ENCODE results near the gene CORO7.

CORO7 gene

GRCh38 chr16:4324492-4325252, 91.7 kb downstream of the CORO7 start:
- no peaks in the 10 kb centered on the region for H3K9me3 ChIP-seq (replicated peaks in 1 of 2; ENCODE audit: control insufficient read depth in 2 of 2, insufficient read depth in 1 of 2, low read depth in 1 of 2, low read length in 2 of 2)
- H2AFZ ChIP-seq (ENCODE audit: low read length) = no peak overlapping the region
- DNase-seq (ENCODE audit: low spot score) = no peak
- peaks cover 15 to 37% of the 10 kb centered on the region in 2 donors for H3K4me1 ChIP-seq (ENCODE audit: control insufficient read depth in 2 of 2, insufficient read depth in 1 of 2, low read depth in 1 of 2, low read length in 2 of 2)
- peak overlapping the region; percentile 15 for H2AK5ac ChIP-seq (ENCODE audit: low read depth, low read length)
- no peak overlapping the region for H2BK15ac ChIP-seq (ENCODE audit: low read length)
- H4K91ac ChIP-seq (ENCODE audit: low read depth, low read length, poor library complexity) = no peak overlapping the region
- no peak overlapping the region for H2BK120ac ChIP-seq (ENCODE audit: low read depth, low read length)
- peaks cover 36% of the 10 kb centered on the region for H3K79me1 ChIP-seq (ENCODE audit: low read depth, low read length)
- H3K9ac ChIP-seq (ENCODE audit: low read depth, low read length, poor library complexity) = peak overlapping the region; percentile 38
- no peak overlapping the region for H3K4me2 ChIP-seq (ENCODE audit: insufficient read depth, low read length, poor library complexity, severe bottlenecking)
- no peak overlapping the region for H2BK12ac ChIP-seq (ENCODE audit: low read length)
- no peak overlapping the region for H3K4me3 ChIP-seq (ENCODE audit: low read length in 2 of 2)
- no peak overlapping the region for H4K8ac ChIP-seq (ENCODE audit: low read depth, low read length)
- H2BK5ac ChIP-seq (ENCODE audit: low read length) = peak overlapping the region; percentile 62
- no peaks in the 10 kb centered on the region for H3K27me3 ChIP-seq (ENCODE audit: control insufficient read depth in 3 of 3, insufficient read depth in 3 of 3, low read depth in 1 of 3, low read length in 3 of 3)
- no CpG with 5 or more reads among the region's 22 CpGs for WGBS, 2 donors (ENCODE audit: extremely low coverage in 2 of 2, insufficient read length in 2 of 2, insufficient replicate concordance in 1 of 2)
- H3K4ac ChIP-seq (ENCODE audit: low read length) = no peak overlapping the region
- no peak overlapping the region for H3K27ac ChIP-seq (replicated peaks; ENCODE audit: low read length)
- no peak overlapping the region for H3K23ac ChIP-seq (ENCODE audit: low read depth, low read length, poor library complexity)
- H3K18ac ChIP-seq (ENCODE audit: low read length) = peak overlapping the region; percentile 33
- no peak overlapping the region for H3K14ac ChIP-seq (ENCODE audit: low read length)
- no peaks in the 10 kb centered on the region for H3K36me3 ChIP-seq (replicated peaks in 1 of 2; ENCODE audit: control insufficient read depth in 2 of 2, insufficient read depth in 2 of 2, low read length in 2 of 2)

- H2BK15ac ChIP-seq (ENCODE audit: low read length) = no peak overlapping the region
- no peak overlapping the region for H4K91ac ChIP-seq (ENCODE audit: low read depth, low read length, poor library complexity)
- DNase-seq (ENCODE audit: low spot score) = no peak
- peak overlapping the region; percentile 49 for H2AK5ac ChIP-seq (ENCODE audit: low read depth, low read length)
- peaks cover 16 to 38% of the 10 kb centered on the region in 2 donors for H3K4me1 ChIP-seq (ENCODE audit: control insufficient read depth in 2 of 2, insufficient read depth in 1 of 2, low read depth in 1 of 2, low read length in 2 of 2)
- no peak overlapping the region for H3K4ac ChIP-seq (ENCODE audit: low read length)
- H3K79me1 ChIP-seq (ENCODE audit: low read depth, low read length) = peaks cover 40% of the 10 kb centered on the region
- H2BK5ac ChIP-seq (ENCODE audit: low read length) = no peak overlapping the region
- no peaks in the 10 kb centered on the region for H3K36me3 ChIP-seq (replicated peaks in 1 of 2; ENCODE audit: control insufficient read depth in 2 of 2, insufficient read depth in 2 of 2, low read length in 2 of 2)
- H2BK12ac ChIP-seq (ENCODE audit: low read length) = no peak overlapping the region
- no peaks in the 10 kb centered on the region for H3K27me3 ChIP-seq (ENCODE audit: control insufficient read depth in 3 of 3, insufficient read depth in 3 of 3, low read depth in 1 of 3, low read length in 3 of 3)
- H4K8ac ChIP-seq (ENCODE audit: low read depth, low read length) = no peak overlapping the region
- peak overlapping the region; percentile 38 for H3K9ac ChIP-seq (ENCODE audit: low read depth, low read length, poor library complexity)
- no peak overlapping the region for H2AFZ ChIP-seq (ENCODE audit: low read length)
- no peak overlapping the region for H3K14ac ChIP-seq (ENCODE audit: low read length)
- no peak overlapping the region for H3K4me3 ChIP-seq (ENCODE audit: low read length in 2 of 2)
- peak overlapping the region; percentile 11 for H3K18ac ChIP-seq (ENCODE audit: low read length)
- no peak overlapping the region for H3K27ac ChIP-seq (replicated peaks; ENCODE audit: low read length)
- no peak overlapping the region for H2BK120ac ChIP-seq (ENCODE audit: low read depth, low read length)
- H3K23ac ChIP-seq (ENCODE audit: low read depth, low read length, poor library complexity) = no peak overlapping the region
- H3K9me3 ChIP-seq (replicated peaks in 1 of 2; ENCODE audit: control insufficient read depth in 2 of 2, insufficient read depth in 1 of 2, low read depth in 1 of 2, low read length in 2 of 2) = no peaks in the 10 kb centered on the region
- WGBS, 2 donors (ENCODE audit: extremely low coverage in 2 of 2, insufficient read length in 2 of 2, insufficient replicate concordance in 1 of 2) = no CpG with 5 or more reads among the region's 12 CpGs
- H3K4me2 ChIP-seq (ENCODE audit: insufficient read depth, low read length, poor library complexity, severe bottlenecking) = no peak overlapping the region
Measured at GRCh38 chr16:4323845-4324488, 92.4 kb downstream of the CORO7 start.

GRCh38 chr16:4323071-4323844, 93.1 kb downstream of the CORO7 start:
- peak overlapping the region; percentile 17 for H4K8ac ChIP-seq (ENCODE audit: low read depth, low read length)
- H3K27ac ChIP-seq (replicated peaks; ENCODE audit: low read length) = no peak overlapping the region
- WGBS, 2 donors (ENCODE audit: extremely low coverage in 2 of 2, insufficient read length in 2 of 2, insufficient replicate concordance in 1 of 2) = no CpG with 5 or more reads among the region's 21 CpGs
- H2AK5ac ChIP-seq (ENCODE audit: low read depth, low read length) = peak overlapping the region; percentile 37
- DNase-seq (ENCODE audit: low spot score) = no peak
- H2BK15ac ChIP-seq (ENCODE audit: low read length) = no peak overlapping the region
- no peaks in the 10 kb centered on the region for H3K9me3 ChIP-seq (replicated peaks in 1 of 2; ENCODE audit: control insufficient read depth in 2 of 2, insufficient read depth in 1 of 2, low read depth in 1 of 2, low read length in 2 of 2)
- H2AFZ ChIP-seq (ENCODE audit: low read length) = no peak overlapping the region
- H3K9ac ChIP-seq (ENCODE audit: low read depth, low read length, poor library complexity) = peak overlapping the region; percentile 21
- no peak overlapping the region for H3K23ac ChIP-seq (ENCODE audit: low read depth, low read length, poor library complexity)
- H4K91ac ChIP-seq (ENCODE audit: low read depth, low read length, poor library complexity) = no peak overlapping the region
- H3K36me3 ChIP-seq (replicated peaks in 1 of 2; ENCODE audit: control insufficient read depth in 2 of 2, insufficient read depth in 2 of 2, low read length in 2 of 2) = no peaks in the 10 kb centered on the region
- H3K4ac ChIP-seq (ENCODE audit: low read length) = peak overlapping the region; percentile 37
- no peak overlapping the region for H3K4me3 ChIP-seq (ENCODE audit: low read length in 2 of 2)
- H3K18ac ChIP-seq (ENCODE audit: low read length) = peak overlapping the region; percentile 71
- H3K27me3 ChIP-seq (ENCODE audit: control insufficient read depth in 3 of 3, insufficient read depth in 3 of 3, low read depth in 1 of 3, low read length in 3 of 3) = no peaks in the 10 kb centered on the region
- peaks cover 36% of the 10 kb centered on the region for H3K79me1 ChIP-seq (ENCODE audit: low read depth, low read length)
- H3K14ac ChIP-seq (ENCODE audit: low read length) = peak overlapping the region; percentile 38
- H3K4me1 ChIP-seq (ENCODE audit: control insufficient read depth in 2 of 2, insufficient read depth in 1 of 2, low read depth in 1 of 2, low read length in 2 of 2) = peaks cover 18 to 38% of the 10 kb centered on the region in 2 donors
- no peak overlapping the region for H2BK5ac ChIP-seq (ENCODE audit: low read length)
- no peak overlapping the region for H2BK120ac ChIP-seq (ENCODE audit: low read depth, low read length)
- no peak overlapping the region for H2BK12ac ChIP-seq (ENCODE audit: low read length)
- H3K4me2 ChIP-seq (ENCODE audit: insufficient read depth, low read length, poor library complexity, severe bottlenecking) = no peak overlapping the region
